A549 (cell line): ENCODE data around the gene OR2G2. TPM values are rescaled to one million over a fixed set of nuclear protein-coding genes. Genes with fewer than 3 reads are reported as not detected.

Experiments
- ATAC-seq, 2 experiments: fragments of 200-7000 bp in 1 of 2; fragments of >200 bp in 1 of 2; cut with Nextera tagmentation in 1 of 2; cut with Tn5 transposase in 1 of 2; 3 replicates each; pipeline versions ENCODE4 v1.8.0 to v1.9.1; 2018 to 2020; ENCODE audit warnings: mild to moderate bottlenecking in 1 of 2, moderate library complexity in 1 of 2
- CTCF ChIA-PET: fragments of 300-600 bp; sonication (Branson Sonifier 250); formaldehyde crosslinking; extraction: SDS; loops from one replicate; lab custom pipeline; 2021; ENCODE audit warnings: antibody characterized with exemption, inconsistent platforms; lab: Yijun Ruan, JAX
- POLR2A ChIA-PET: fragments of 350-600 bp; formaldehyde crosslinking; extraction: SDS; loops from one replicate; lab custom pipeline; 2021; ENCODE audit warnings: antibody characterized with exemption, inconsistent platforms; lab: Yijun Ruan, JAX
- DNase-seq, 2 experiments: peaks; one replicate each; pipeline versions ENCODE4 v3.0.0 to v3.0.0-alpha.2; 2011 to 2016; ENCODE audit warnings: low read depth in 1 of 2, low spot score in 1 of 2
- FAIRE-seq: peaks from 2 replicates; lab custom pipeline; 2011; peaks lifted over from hg19 to GRCh38; lab: Jason Lieb, UNC
- H3K27ac ChIP-seq, 2 experiments: fragments of >200 bp; sonication (Bioruptor Twin); formaldehyde crosslinking; 3 replicates each; pipeline ENCODE4 v1.5.1; 2016 to 2017
- H3K4me1 ChIP-seq: fragments of >200 bp; sonication (Bioruptor Twin); formaldehyde crosslinking; 3 replicates; pipeline ENCODE4 v1.6.1; 2016
- H3K4me2 ChIP-seq: fragments of >200 bp; sonication (Bioruptor Twin); formaldehyde crosslinking; 3 replicates; pipeline ENCODE4 v1.6.1; 2016
- H3K4me3 ChIP-seq: fragments of >200 bp; sonication (Bioruptor Twin); formaldehyde crosslinking; 3 replicates; pipeline ENCODE4 v1.5.1; 2016
- H3K9me3 ChIP-seq: fragments of >200 bp; sonication (Bioruptor Twin); formaldehyde crosslinking; 3 replicates; pipeline ENCODE4 v1.6.1; 2016
- ATOH8 ChIP-seq: fragments of 250-450 bp; sonication (Bioruptor Pico); IDR thresholded peaks from 2 replicates; pipeline ENCODE4 v1.5.0; 2020; ENCODE audit warnings: low read depth, mild to moderate bottlenecking, moderate library complexity
- CEBPB ChIP-seq, 2 experiments: fragments of >200 bp in 1 of 2; sonication (Bioruptor Twin) in 1 of 2; formaldehyde crosslinking in 1 of 2; IDR thresholded peaks; 2 replicates each; pipeline ENCODE4 v1.6.1; 2012 to 2016
- CTCF ChIP-seq: fragments of >200 bp; sonication (Bioruptor Twin); formaldehyde crosslinking; IDR thresholded peaks from 3 replicates; pipeline ENCODE4 v1.5.1; 2016
- E2F6 ChIP-seq: IDR thresholded peaks from 2 replicates; pipeline ENCODE4 v1.6.1; 2012; ENCODE audit warnings: low read depth, borderline replicate concordance
- EHMT2 ChIP-seq: fragments of 200-600 bp; sonication (generic); IDR thresholded peaks from 2 replicates; pipeline ENCODE4 v1.6.1; 2016; ENCODE audit warnings: antibody characterized with exemption, low read depth, mild to moderate bottlenecking, moderate library complexity
- EP300 ChIP-seq, 2 experiments: fragments of >200 bp; sonication (Bioruptor Twin); formaldehyde crosslinking; IDR thresholded peaks; 2 replicates in 1 of 2; 3 replicates in 1 of 2; pipeline ENCODE4 v1.6.1; 2016 to 2017
- FOXS1 ChIP-seq: fragments of 250-450 bp; sonication (Bioruptor Pico); IDR thresholded peaks from 2 replicates; pipeline ENCODE4 v1.5.0; 2020; ENCODE audit warnings: mild to moderate bottlenecking, moderate library complexity
- RARB ChIP-seq: fragments of 250-450 bp; sonication (Bioruptor Pico); IDR thresholded peaks from 2 replicates; pipeline ENCODE4 v1.8.0; 2021; ENCODE audit warnings: mild to moderate bottlenecking, moderate library complexity
- RCOR1 ChIP-seq: fragments of 150-350 bp; IDR thresholded peaks from 2 replicates; pipeline ENCODE4 v1.6.1; 2014; ENCODE audit warnings: antibody characterized with exemption, low read length, low read depth
- RNF2 ChIP-seq: fragments of 200-600 bp; sonication (generic); IDR thresholded peaks from 2 replicates; pipeline ENCODE4 v1.6.1; 2016; ENCODE audit warnings: low read depth, mild to moderate bottlenecking, antibody characterized with exemption, moderate library complexity, borderline replicate concordance
- USF2 ChIP-seq: fragments of 450-650 bp; IDR thresholded peaks from 2 replicates; pipeline ENCODE4 v1.6.1; 2014; ENCODE audit warnings: antibody characterized with exemption
- WGBS: methylation state at CpG from one replicate; pipeline ENCODE4 v1.1.6; 2017; ENCODE audit errors: missing lambda C conversion rate; 5-methylcytosine and 5-hydroxymethylcytosine counted together
- polyA plus RNA-seq, 4 experiments: library from polyadenylated mRNA; depleted of rRNA in 3 of 4; stranded (reverse); fragments of >200 nt; fragmentation: RNase III in 1 of 4; extraction: RNeasy Plus Mini Kit Qiagen cat#74134 plus additional on column Dnase treatment in 1 of 4; gene quantifications; 2 replicates in 3 of 4; 3 replicates in 1 of 4; pipeline ENCODE4 v1.2.3, GENCODE V29; 2011 to 2017
- small RNA-seq, 6 experiments: library from RNA; depleted of rRNA; stranded (forward); fragments of <200 nt; gene quantifications; one replicate each; pipeline ENCODE3, GENCODE V24; 2012

OR2G2 gene
- polyA plus RNA-seq, 2 of the 4 experiments (the other 2 are of a cell fraction): not detected

GRCh38 chr1:247638011-247638410, 49.9 kb downstream of the OR2G2 start:
- ChIA-PET CTCF (no interaction called here), POLR2A (no interaction called here)
- Histone ChIP-seq H3K27ac (no peak overlapping the region), H3K4me3 (no peak overlapping the region), H3K9me3 (peaks cover 6% of the 10 kb centered on the region; the same call in 1 of the 3 replicates), H3K4me1 (no peaks in the 10 kb centered on the region), H3K4me2 (no peak overlapping the region)
- no peak for FAIRE-seq
- no peak for DNase-seq
- ATAC-seq: no peak
- WGBS: 4% methylated on average over 3 of the region's 4 CpGs
- TF ChIP-seq RNF2 (no peak), USF2 (no peak), CTCF (no peak), EHMT2 (no peak), ATOH8 (CRISPR knock-in tag) (no peak), CEBPB (IDR thresholded peaks at IDR 0.05) (no peak), FOXS1 (CRISPR knock-in tag) (no peak), RCOR1 (no peak), EP300 (IDR thresholded peaks at IDR 0.05) (no peak), E2F6 (no peak)

- peaks cover 6% of the 10 kb centered on the region; the same call in 1 of the 3 replicates for H3K9me3 ChIP-seq
Observed at GRCh38 chr1:247638781-247639180, 50.6 kb downstream of the OR2G2 start.

More at GRCh38 chr1:247638781-247639180, 50.6 kb downstream of the OR2G2 start:
- 11% methylated on average over 6 of the region's 6 CpGs for WGBS
- Histone ChIP-seq H3K4me3 (no peak overlapping the region), H3K4me2 (no peak overlapping the region), H3K27ac (no peak overlapping the region), H3K4me1 (no peaks in the 10 kb centered on the region)
- no peak for ATAC-seq
- DNase-seq: no peak
- ChIA-PET POLR2A (no interaction called here), CTCF (no interaction called here)
- FAIRE-seq: no peak
- TF ChIP-seq RARB (CRISPR knock-in tag): no peak

Small RNA genes lying within 50 kb of the gene (small RNA-seq; reads per million reads assigned to genes)
- gene RF00026: 0 reads per million in 6 experiments

Other genes with a start within 250 kb of the OR2G2 start
- not detected in 2 replicates for gene NLRP3, start 172.2 kb upstream of the OR2G2 start, polyA plus RNA-seq (2011; rRNA removed)
- gene NLRP3, start 172.2 kb upstream of the OR2G2 start, polyA plus RNA-seq (2017; fragmentation: RNase III; extraction: RNeasy Plus Mini Kit Qiagen cat#74134 plus additional on column Dnase treatment): not detected in 3 replicates
- gene OR2B11, start 130.3 kb upstream of the OR2G2 start, polyA plus RNA-seq (2011; rRNA removed): not detected in 2 replicates
- not detected in 3 replicates for gene OR2B11, start 130.3 kb upstream of the OR2G2 start, polyA plus RNA-seq (2017; fragmentation: RNase III; extraction: RNeasy Plus Mini Kit Qiagen cat#74134 plus additional on column Dnase treatment)
- gene OR2C3, start 51.9 kb upstream of the OR2G2 start, polyA plus RNA-seq (2011; rRNA removed): not detected in 2 replicates
- gene OR2C3, start 51.9 kb upstream of the OR2G2 start, polyA plus RNA-seq (2017; fragmentation: RNase III; extraction: RNeasy Plus Mini Kit Qiagen cat#74134 plus additional on column Dnase treatment): not detected in 3 replicates
- not detected in 2 replicates for gene GCSAML, start 39.2 kb upstream of the OR2G2 start, polyA plus RNA-seq (2011; rRNA removed)
- not detected in 3 replicates for gene GCSAML, start 39.2 kb upstream of the OR2G2 start, polyA plus RNA-seq (2017; fragmentation: RNase III; extraction: RNeasy Plus Mini Kit Qiagen cat#74134 plus additional on column Dnase treatment)
- not detected in 2 replicates for gene OR2G3, start 17.2 kb downstream of the OR2G2 start, polyA plus RNA-seq (2011; rRNA removed)
- not detected in 3 replicates for gene OR2G3, start 17.2 kb downstream of the OR2G2 start, polyA plus RNA-seq (2017; fragmentation: RNase III; extraction: RNeasy Plus Mini Kit Qiagen cat#74134 plus additional on column Dnase treatment)
- gene OR13G1, start 91.4 kb downstream of the OR2G2 start, polyA plus RNA-seq (2011; rRNA removed): not detected in 2 replicates
- not detected in 3 replicates for gene OR13G1, start 91.4 kb downstream of the OR2G2 start, polyA plus RNA-seq (2017; fragmentation: RNase III; extraction: RNeasy Plus Mini Kit Qiagen cat#74134 plus additional on column Dnase treatment)
- gene OR6F1, start 128.3 kb downstream of the OR2G2 start, polyA plus RNA-seq (2011; rRNA removed): not detected in 2 replicates
- not detected in 3 replicates for gene OR6F1, start 128.3 kb downstream of the OR2G2 start, polyA plus RNA-seq (2017; fragmentation: RNase III; extraction: RNeasy Plus Mini Kit Qiagen cat#74134 plus additional on column Dnase treatment)
- not detected in 2 replicates for gene OR14K1, start 150.3 kb downstream of the OR2G2 start, polyA plus RNA-seq (2011; rRNA removed)
- not detected in 3 replicates for gene OR14K1, start 150.3 kb downstream of the OR2G2 start, polyA plus RNA-seq (2017; fragmentation: RNase III; extraction: RNeasy Plus Mini Kit Qiagen cat#74134 plus additional on column Dnase treatment)
- gene OR14A2, start 159.8 kb downstream of the OR2G2 start, polyA plus RNA-seq (2011; rRNA removed): not detected in 2 replicates
- gene OR14A2, start 159.8 kb downstream of the OR2G2 start, polyA plus RNA-seq (2017; fragmentation: RNase III; extraction: RNeasy Plus Mini Kit Qiagen cat#74134 plus additional on column Dnase treatment): not detected in 3 replicates
- not detected in 2 replicates for gene OR1C1, start 172.2 kb downstream of the OR2G2 start, polyA plus RNA-seq (2011; rRNA removed)
- not detected in 3 replicates for gene OR1C1, start 172.2 kb downstream of the OR2G2 start, polyA plus RNA-seq (2017; fragmentation: RNase III; extraction: RNeasy Plus Mini Kit Qiagen cat#74134 plus additional on column Dnase treatment)
- not detected in 2 replicates for gene OR14A16, start 235.8 kb downstream of the OR2G2 start, polyA plus RNA-seq (2011; rRNA removed)
- gene OR14A16, start 235.8 kb downstream of the OR2G2 start, polyA plus RNA-seq (2017; fragmentation: RNase III; extraction: RNeasy Plus Mini Kit Qiagen cat#74134 plus additional on column Dnase treatment): not detected in 3 replicates